HEK293 (cell line): ENCODE measurements around the gene CMTM2.

Experiments used
- CTCF ChIP-seq: fragments of 450-650 bp; formaldehyde crosslinking; IDR thresholded peaks from 2 replicates; pipeline ENCODE4 v1.5.1; 2016; ENCODE audit warnings: missing biosample characterization, missing genetic modification characterization
- ELK4 ChIP-seq: IDR thresholded peaks from 2 replicates; pipeline ENCODE4 v1.6.1; 2011; ENCODE audit warnings: mild to moderate bottlenecking, low read depth, low read length, borderline replicate concordance
- HOXA7 ChIP-seq: sonication (generic); formaldehyde crosslinking; IDR thresholded peaks from 2 replicates; pipeline ENCODE4 v1.8.1; 2022; ENCODE audit warnings: missing genetic modification reagents, borderline replicate concordance
- ZNF175 ChIP-seq: fragments of 450-650 bp; formaldehyde crosslinking; IDR thresholded peaks from 2 replicates; pipeline ENCODE4 v1.5.1; 2016; ENCODE audit warnings: missing biosample characterization, missing genetic modification characterization

GRCh38 chr16:66612422-66612821 is 33.2 kb downstream of the CMTM2 start:
- TF ChIP-seq CTCF (tag by site-specific recombination) (no peak), HOXA7 (CRISPR knock-in tag) (no peak), ZNF175 (no peak), ELK4 (no peak)
